Fibroblast of mammary gland (primary cell): ENCODE data around the gene GLI3.

Source experiments
- DNase-seq: peaks from one replicate; pipeline ENCODE4 v3.0.0-alpha.2; 2010; ENCODE audit warnings: low read depth
- H3K4me3 ChIP-seq: 2 replicates; pipeline ENCODE4 v1.5.1; 2011; ENCODE audit warnings: low read depth, mild to moderate bottlenecking, low read length, moderate library complexity; ENCODE audit not compliant: control insufficient read depth
- TF ChIP-seq, protein P1 (sequence below): conservative IDR thresholded peaks from 2 replicates; pipeline ENCODE4 v1.5.1; 2011; ENCODE audit warnings: low read depth, low read length, inconsistent platforms; ENCODE audit not compliant: control insufficient read depth, insufficient read depth

GLI3 gene

DNA sequence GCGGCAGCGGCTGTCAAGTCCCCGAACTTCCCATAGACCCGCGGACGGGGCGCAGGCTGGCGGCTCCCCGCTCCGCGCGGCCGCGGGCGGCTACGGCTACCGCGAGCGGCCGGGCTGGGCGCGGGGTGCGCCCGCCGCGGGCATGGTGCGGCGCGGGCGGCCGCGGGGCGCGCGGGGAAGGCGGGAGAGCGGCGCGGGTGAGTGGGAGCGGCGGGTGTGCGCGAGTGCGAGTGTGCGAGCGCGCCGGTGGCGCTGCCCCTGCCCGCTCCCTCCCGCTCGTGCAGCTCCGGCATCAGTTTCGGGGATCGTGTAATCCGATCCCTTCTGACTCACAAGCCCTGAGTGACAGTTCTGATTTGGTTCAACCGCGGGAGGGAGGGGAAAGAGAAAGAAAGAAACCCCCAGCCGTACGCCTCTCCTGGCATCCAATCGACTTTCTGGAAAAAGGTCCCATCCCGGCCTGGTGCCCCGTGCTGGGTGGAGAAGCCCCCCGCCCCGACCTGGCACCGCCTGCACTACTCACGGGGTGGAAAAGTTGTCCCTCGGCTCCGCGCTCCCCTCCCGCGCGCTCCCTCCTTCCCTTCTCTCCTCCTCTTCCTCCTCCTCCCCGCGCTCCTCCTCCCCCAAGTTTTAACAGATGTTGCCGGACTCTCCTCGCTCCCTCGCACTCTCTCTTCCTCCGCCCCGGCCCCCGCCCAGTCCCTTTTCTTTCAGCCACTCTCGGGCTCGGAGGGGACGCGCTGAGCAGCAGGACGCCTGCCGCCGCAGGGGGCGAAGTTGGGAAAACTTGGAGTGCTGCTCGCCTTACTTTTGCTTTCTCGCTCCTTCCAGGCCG lies at the start of gene GLI3:
TSS of gene GLI3 (minus strand) at position 234 of the 835 bp plus-strand sequence. CDS start 13,956 bp downstream, outside the sequence.
- DNase-seq, result peak; percentile 93
- H3K4me3 ChIP-seq, result peak within 1 kb of the TSS; percentile 79
- TF ChIP-seq, protein P1, sequence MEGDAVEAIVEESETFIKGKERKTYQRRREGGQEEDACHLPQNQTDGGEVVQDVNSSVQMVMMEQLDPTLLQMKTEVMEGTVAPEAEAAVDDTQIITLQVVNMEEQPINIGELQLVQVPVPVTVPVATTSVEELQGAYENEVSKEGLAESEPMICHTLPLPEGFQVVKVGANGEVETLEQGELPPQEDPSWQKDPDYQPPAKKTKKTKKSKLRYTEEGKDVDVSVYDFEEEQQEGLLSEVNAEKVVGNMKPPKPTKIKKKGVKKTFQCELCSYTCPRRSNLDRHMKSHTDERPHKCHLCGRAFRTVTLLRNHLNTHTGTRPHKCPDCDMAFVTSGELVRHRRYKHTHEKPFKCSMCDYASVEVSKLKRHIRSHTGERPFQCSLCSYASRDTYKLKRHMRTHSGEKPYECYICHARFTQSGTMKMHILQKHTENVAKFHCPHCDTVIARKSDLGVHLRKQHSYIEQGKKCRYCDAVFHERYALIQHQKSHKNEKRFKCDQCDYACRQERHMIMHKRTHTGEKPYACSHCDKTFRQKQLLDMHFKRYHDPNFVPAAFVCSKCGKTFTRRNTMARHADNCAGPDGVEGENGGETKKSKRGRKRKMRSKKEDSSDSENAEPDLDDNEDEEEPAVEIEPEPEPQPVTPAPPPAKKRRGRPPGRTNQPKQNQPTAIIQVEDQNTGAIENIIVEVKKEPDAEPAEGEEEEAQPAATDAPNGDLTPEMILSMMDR, result peak; percentile 14

DNA sequence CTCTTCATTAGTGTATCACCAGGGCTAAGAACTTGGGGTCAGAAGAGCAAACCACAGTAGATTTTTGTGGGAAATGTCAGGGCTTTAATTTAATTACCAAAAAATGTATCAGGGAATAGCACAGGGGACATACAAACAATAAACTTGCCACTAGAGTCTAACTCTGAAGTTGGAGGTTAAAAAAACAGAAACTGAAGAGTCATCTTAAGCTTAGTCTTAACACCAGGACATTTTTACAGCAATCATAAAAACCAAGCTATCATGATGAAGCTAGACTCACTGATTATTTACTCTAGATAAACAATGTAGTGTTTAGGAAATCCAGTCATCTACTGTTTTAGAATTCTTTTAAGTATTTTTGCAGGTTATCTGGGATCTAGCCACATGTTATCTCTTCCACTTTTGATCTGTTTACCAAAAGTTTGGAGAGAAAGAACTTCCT lies 48.4 kb upstream of the GLI3 start:
- TF ChIP-seq, protein P1, result no peak
- DNase-seq, result no peak
- no peak overlapping the region for H3K4me3 ChIP-seq

GRCh38 chr7:42283553-42283952 lies 46.5 kb upstream of the GLI3 start:
- DNase-seq, result peak; percentile 30
- TF ChIP-seq, protein P1, result no peak
- no peak overlapping the region for H3K4me3 ChIP-seq

- no peak for DNase-seq
- H3K4me3 ChIP-seq, result no peak overlapping the region
- TF ChIP-seq, protein P1, result no peak
Observed at GRCh38 chr7:42278344-42278743, 41.3 kb upstream of the GLI3 start.

GRCh38 chr7:42274053-42274452 lies 37.0 kb upstream of the GLI3 start:
- no peak overlapping the region for H3K4me3 ChIP-seq
- TF ChIP-seq, protein P1, result no peak
- peak; percentile 80 for DNase-seq

DNA sequence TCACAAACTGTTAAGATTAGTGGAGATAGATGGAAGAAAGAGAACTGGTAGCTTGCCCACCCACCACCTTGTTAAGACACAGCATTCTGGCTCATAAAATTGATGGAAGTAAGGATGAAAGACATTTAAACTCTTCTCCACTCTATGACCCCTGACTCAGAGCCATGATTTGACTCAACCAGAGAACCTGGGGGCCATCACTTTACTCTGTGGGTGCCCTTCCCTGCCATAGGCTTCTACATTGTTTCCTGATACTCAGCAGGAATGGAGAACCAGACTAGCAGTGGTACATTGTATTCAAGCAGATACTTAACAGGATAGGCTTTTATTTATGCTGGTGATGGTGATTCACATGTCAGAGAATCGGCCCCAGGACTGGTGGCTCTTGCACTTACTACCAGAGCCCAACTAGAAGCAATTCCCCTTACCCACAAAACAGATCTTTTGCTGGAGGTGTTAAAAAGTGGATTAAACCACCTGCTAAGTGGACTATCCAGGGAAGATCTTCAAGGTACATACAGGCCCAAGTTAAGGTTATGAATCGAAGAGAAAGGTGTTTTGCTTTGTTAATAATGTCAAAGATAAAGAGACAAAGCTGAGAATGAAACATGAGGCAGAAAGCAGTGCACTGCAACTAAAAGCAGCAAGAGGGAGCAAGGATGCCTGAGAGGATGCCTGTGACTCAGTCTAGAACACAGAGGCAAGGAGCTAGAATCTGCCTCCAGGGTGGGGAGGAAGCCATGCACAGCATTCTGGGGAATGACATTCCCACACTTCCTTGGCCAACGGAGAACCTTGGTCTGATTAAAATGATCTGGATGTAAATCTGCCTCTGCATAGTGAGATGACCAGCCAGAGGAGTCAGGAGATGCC lies 36.0 kb upstream of the GLI3 start:
- DNase-seq, result peak; percentile 79
- H3K4me3 ChIP-seq, result no peak overlapping the region

More for the DNA sequence above, 36.0 kb upstream of the GLI3 start:
- TF ChIP-seq, protein P1, result peak; percentile 78
